Lower lobe of right lung (tissue), 2 donors: Measurements from ENCODE around the gene ACAD8. TPM values are rescaled to one million over a fixed set of nuclear protein-coding genes. Genes with fewer than 3 reads are reported as not detected.

ENCODE experiments used
- ATAC-seq, 2 donors: fragments of 200-7000 bp; cut with Tn5 transposase; one replicate each; pipeline ENCODE4 v1.9.1; 2020 to 2022; ENCODE audit warnings: mild to moderate bottlenecking in 2 of 2, moderate library complexity in 2 of 2
- DNase-seq: peaks from one replicate; pipeline ENCODE4 v3.0.0-alpha.2; 2020
- H3K27ac ChIP-seq: fragments of 200-600 bp; one replicate; pipeline ENCODE4 v1.8.0; 2022
- H3K27me3 ChIP-seq: fragments of 200-600 bp; one replicate; pipeline ENCODE4 v1.8.0; 2022; ENCODE audit warnings: low read depth
- H3K36me3 ChIP-seq: fragments of 200-600 bp; one replicate; pipeline ENCODE4 v1.8.0; 2022; ENCODE audit warnings: mild to moderate bottlenecking
- H3K4me1 ChIP-seq: fragments of 200-600 bp; one replicate; pipeline ENCODE4 v1.8.0; 2022
- H3K4me3 ChIP-seq: fragments of 200-600 bp; one replicate; pipeline ENCODE4 v1.8.0; 2022; ENCODE audit warnings: mild to moderate bottlenecking
- H3K9me3 ChIP-seq: fragments of 200-600 bp; one replicate; pipeline ENCODE4 v1.8.0; 2022
- intact Hi-C: fragments of 100-400 bp; cut with DNase I; formaldehyde crosslinking; loops from one replicate; pipeline ENCODE4 v1.11.0; 2022
- total RNA-seq: library from RNA; stranded (reverse); fragmentation: NEBNext Ultra II Directional; extraction: Animal tissue kit (Norgen Biotek cat#: 25700); gene quantifications from one replicate; pipeline ENCODE4 v1.2.1, GENCODE V29; 2021
- TF ChIP-seq, protein P1 (sequence below): fragments of 200-600 bp; IDR thresholded peaks from one replicate; pipeline ENCODE4 v1.8.0; 2022; ENCODE audit warnings: antibody characterized with exemption, mild to moderate bottlenecking
- donor health status: DM: no; HTN: yes; CAD: no; lungs with severe emphysema.

Gene ACAD8
- total RNA-seq, 1 donor from 2014 or later = 33.9 TPM

GRCh38 chr11:134228625-134229024 lies 24.7 kb upstream of the ACAD8 start:
- Histone ChIP-seq H3K9me3 (no peaks in the 10 kb centered on the region), H3K4me1 (peaks cover 66% of the 10 kb centered on the region), H3K27ac (no peak overlapping the region), H3K27me3 (no peaks in the 10 kb centered on the region), H3K4me3 (no peak overlapping the region), H3K36me3 (no peaks in the 10 kb centered on the region)
- TF ChIP-seq, protein P1, sequence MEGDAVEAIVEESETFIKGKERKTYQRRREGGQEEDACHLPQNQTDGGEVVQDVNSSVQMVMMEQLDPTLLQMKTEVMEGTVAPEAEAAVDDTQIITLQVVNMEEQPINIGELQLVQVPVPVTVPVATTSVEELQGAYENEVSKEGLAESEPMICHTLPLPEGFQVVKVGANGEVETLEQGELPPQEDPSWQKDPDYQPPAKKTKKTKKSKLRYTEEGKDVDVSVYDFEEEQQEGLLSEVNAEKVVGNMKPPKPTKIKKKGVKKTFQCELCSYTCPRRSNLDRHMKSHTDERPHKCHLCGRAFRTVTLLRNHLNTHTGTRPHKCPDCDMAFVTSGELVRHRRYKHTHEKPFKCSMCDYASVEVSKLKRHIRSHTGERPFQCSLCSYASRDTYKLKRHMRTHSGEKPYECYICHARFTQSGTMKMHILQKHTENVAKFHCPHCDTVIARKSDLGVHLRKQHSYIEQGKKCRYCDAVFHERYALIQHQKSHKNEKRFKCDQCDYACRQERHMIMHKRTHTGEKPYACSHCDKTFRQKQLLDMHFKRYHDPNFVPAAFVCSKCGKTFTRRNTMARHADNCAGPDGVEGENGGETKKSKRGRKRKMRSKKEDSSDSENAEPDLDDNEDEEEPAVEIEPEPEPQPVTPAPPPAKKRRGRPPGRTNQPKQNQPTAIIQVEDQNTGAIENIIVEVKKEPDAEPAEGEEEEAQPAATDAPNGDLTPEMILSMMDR = no peak
- DNase-seq = no peak
- intact Hi-C loops = no loop called here
- ATAC-seq = no peak

DNA sequence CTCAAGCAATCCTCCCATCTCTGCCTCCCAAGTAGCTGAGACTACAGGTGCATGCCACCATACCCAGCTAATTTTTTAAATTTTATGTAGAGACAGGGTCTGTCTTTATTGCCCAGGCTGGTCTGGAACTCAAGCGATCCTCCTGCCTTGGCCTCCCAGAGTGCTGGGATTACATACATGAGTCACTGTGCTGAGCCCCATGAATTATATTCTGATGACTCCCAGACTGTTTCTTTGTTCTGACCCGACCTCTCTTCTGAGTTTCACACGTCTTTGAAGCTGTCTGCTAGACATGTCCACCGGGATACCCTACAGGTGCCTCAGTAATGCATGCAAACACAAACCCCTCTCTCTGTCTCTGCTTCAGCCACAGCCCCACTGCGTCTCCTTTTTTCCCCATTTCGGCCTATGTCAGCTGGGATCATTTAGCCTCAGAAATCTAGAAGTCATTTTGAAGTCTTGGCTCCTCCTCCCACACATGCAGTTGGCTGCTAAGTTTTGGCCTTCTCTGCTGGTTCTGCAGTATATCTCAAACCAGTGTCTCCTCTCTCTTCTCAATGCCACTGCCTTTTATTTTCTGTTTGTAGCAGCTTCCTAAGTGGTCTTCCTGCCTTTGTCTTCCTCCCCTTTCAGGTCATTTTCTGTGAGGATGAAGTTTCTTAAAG lies 24.1 kb upstream of the ACAD8 start:
- intact Hi-C loops = no loop called here
- Histone ChIP-seq H3K27me3 (no peaks in the 10 kb centered on the region), H3K4me1 (peaks cover 66% of the 10 kb centered on the region), H3K36me3 (peaks cover 5% of the 10 kb centered on the region), H3K9me3 (no peaks in the 10 kb centered on the region), H3K27ac (no peak overlapping the region), H3K4me3 (no peak overlapping the region)
- TF ChIP-seq, protein P1 = no peak
- DNase-seq = no peak
- ATAC-seq = no peak

- Histone ChIP-seq H3K9me3 (no peaks in the 10 kb centered on the region), H3K4me1 (peaks cover 66% of the 10 kb centered on the region), H3K4me3 (no peak overlapping the region), H3K36me3 (peaks cover 14% of the 10 kb centered on the region), H3K27ac (no peak overlapping the region), H3K27me3 (no peaks in the 10 kb centered on the region)
- TF ChIP-seq, protein P1 = no peak
- no peak for DNase-seq
- no peak for ATAC-seq
- intact Hi-C loops = no loop called here
These were observed 23.0 kb upstream of the ACAD8 start for GRCh38 chr11:134230339-134230738.

DNA sequence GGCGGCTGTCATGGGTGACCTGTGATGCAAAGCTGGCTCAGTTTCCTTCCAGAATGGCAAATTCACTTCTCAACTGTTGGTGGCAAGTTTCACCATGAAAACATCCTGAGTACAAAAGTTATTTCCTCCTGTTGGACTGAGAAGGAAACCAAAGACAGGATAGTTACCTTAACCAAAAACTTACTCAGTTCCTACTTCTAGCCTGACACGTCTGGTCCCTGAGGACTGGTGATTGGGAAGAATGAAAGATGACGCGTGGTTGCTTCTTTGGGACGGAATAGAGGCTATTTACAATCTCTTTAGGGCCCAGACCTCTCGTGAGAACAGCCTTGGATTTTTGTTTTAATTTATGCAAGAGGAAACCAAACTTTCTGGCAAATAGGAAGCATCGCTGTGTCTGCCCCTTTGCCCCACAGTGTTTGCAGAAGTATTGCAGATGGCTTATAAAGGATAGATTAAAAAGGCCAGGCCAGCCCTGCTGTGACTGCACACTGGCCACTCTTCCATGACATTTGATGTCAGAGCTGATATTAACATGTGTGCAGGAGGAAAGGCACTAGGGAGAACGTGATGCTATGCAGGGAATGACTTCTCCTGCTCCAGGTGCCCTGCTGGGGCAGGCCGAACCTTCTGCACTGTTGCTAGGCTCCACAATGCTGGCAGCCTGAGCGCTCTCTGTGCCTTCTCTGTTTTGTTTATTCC lies 21.3 kb upstream of the ACAD8 start:
- DNase-seq (no peak), ATAC-seq (peak; percentile 42 to 54)
- intact Hi-C loops = no loop called here
- TF ChIP-seq, protein P1 = no peak
- no peaks in the 10 kb centered on the region for H3K9me3 ChIP-seq
- no peak overlapping the region for H3K27ac ChIP-seq
- H3K4me1 ChIP-seq = peaks cover 48% of the 10 kb centered on the region
- H3K36me3 ChIP-seq = peaks cover 30% of the 10 kb centered on the region
- no peaks in the 10 kb centered on the region for H3K27me3 ChIP-seq
- H3K4me3 ChIP-seq = no peak overlapping the region

GRCh38 chr11:134233729-134234179 lies 19.6 kb upstream of the ACAD8 start:
- Histone ChIP-seq H3K9me3 (no peaks in the 10 kb centered on the region), H3K4me3 (no peak overlapping the region), H3K36me3 (peaks cover 46% of the 10 kb centered on the region), H3K27ac (no peak overlapping the region), H3K4me1 (peaks cover 41% of the 10 kb centered on the region), H3K27me3 (no peaks in the 10 kb centered on the region)
- intact Hi-C loops = no loop called here
- DNase-seq (no peak), ATAC-seq (no peak)
- TF ChIP-seq, protein P1 = no peak
